Brain microvascular endothelial cell (primary cell): Measurements from ENCODE around the gene CLIC5.

Experiments
- DNase-seq: peaks from one replicate; pipeline ENCODE4 v3.0.0-alpha.2; 2020
- H3K27ac ChIP-seq: fragments of 250-450 bp; sonication (Bioruptor Pico); 2 replicates; pipeline ENCODE4 v1.5.1; 2020; ENCODE audit warnings: mild to moderate bottlenecking, moderate library complexity
- H3K27me3 ChIP-seq: fragments of 250-450 bp; sonication (Bioruptor Pico); replicated peaks from 2 replicates; pipeline ENCODE4 v1.5.1; 2020; ENCODE audit warnings: mild to moderate bottlenecking
- H3K36me3 ChIP-seq: fragments of 250-450 bp; sonication (Bioruptor Pico); replicated peaks from 2 replicates; pipeline ENCODE4 v1.5.1; 2020; ENCODE audit warnings: mild to moderate bottlenecking
- H3K4me3 ChIP-seq: 2 replicates; pipeline ENCODE4 v1.5.1; 2011; ENCODE audit warnings: low read depth, mild to moderate bottlenecking, control low read depth, low read length, moderate library complexity
- in situ Hi-C: cut with HindIII; loops from 2 replicates; pipeline ENCODE4 v1.10.0; 2017; ENCODE audit warnings: low sequenced_read_pairs, low pct_ligation_motif_present
- TF ChIP-seq, protein P1 (sequence below): IDR thresholded peaks from 2 replicates; pipeline ENCODE4 v1.5.1; 2011; ENCODE audit warnings: low read depth, mild to moderate bottlenecking, moderate library complexity, low read length, control low read depth, inconsistent platforms; ENCODE audit errors: missing control alignments

The CLIC5 gene

GRCh38 chr6:46013639-46014038, 2.0 kb downstream of the CLIC5 start:
- in situ Hi-C loops = no loop called here
- Histone ChIP-seq H3K4me3 (no peak overlapping the region), H3K27me3 (peaks cover 26% of the 10 kb centered on the region), H3K27ac (no peak overlapping the region), H3K36me3 (no peaks in the 10 kb centered on the region)
- no peak for DNase-seq
- TF ChIP-seq, protein P1, sequence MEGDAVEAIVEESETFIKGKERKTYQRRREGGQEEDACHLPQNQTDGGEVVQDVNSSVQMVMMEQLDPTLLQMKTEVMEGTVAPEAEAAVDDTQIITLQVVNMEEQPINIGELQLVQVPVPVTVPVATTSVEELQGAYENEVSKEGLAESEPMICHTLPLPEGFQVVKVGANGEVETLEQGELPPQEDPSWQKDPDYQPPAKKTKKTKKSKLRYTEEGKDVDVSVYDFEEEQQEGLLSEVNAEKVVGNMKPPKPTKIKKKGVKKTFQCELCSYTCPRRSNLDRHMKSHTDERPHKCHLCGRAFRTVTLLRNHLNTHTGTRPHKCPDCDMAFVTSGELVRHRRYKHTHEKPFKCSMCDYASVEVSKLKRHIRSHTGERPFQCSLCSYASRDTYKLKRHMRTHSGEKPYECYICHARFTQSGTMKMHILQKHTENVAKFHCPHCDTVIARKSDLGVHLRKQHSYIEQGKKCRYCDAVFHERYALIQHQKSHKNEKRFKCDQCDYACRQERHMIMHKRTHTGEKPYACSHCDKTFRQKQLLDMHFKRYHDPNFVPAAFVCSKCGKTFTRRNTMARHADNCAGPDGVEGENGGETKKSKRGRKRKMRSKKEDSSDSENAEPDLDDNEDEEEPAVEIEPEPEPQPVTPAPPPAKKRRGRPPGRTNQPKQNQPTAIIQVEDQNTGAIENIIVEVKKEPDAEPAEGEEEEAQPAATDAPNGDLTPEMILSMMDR = no peak

DNA sequence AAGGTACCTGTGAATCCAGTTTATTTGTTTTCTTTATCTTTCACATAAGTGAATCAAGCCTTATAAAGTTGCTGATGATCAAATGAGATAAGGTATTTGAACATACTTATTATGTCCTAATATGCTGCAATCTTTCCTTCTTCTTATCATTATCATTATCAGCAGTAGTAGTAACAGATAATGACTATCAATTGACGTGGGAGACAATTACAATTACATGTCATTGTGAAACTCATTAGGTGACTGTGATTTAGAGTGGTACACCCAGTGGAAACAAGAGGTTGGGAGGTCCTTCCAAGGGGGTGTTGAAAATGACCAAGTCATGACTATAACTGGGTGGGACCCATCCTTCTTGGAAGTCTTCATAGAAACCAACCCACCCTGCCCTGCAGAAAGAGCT, 2.8 kb downstream of the CLIC5 start:
- Histone ChIP-seq H3K4me3 (no peak overlapping the region), H3K27ac (no peak overlapping the region), H3K36me3 (no peaks in the 10 kb centered on the region), H3K27me3 (peaks cover 26% of the 10 kb centered on the region)
- in situ Hi-C loops = no loop called here
- TF ChIP-seq, protein P1 = no peak
- DNase-seq = no peak

DNA sequence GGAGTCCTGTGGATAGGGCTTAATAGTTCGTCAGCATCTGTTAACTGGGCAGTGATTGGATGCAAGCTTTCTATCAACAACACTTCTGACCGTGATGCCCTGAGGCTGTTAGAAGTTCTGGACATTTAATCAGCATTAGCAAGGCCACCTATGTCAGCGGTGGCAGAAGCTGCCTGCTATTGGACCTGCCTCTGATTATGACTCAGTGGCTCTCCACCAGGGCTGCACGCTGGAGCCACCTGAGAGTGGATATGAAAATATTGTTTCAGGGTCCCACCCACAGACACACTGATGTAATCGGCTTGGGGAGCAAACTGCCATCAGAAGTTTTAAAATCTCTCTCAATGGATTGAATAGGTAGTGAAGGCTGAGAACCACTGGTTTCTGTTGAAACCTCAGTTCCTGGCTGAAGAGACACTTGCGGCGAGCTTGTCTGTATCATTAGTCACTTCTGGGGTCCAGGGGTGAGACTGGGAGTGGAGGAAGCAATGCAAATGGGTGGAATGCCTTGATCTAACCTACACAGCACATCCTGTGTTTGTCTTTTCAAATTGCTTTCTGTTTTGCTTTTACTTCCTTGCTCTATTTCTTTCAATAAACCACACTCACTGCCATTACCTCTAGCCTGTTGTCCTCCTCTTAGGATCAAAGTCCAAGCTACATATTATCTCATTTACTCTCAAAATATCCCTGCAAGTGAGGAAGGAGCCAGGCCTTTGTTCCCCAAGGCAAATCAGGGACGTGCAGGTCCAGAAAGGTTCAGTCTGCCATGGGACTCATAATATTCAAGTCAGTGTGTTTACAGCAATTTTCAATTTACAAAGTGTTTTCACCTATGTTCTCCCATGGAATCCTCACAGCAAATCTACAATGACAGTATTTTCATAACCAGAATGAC, 4.2 kb downstream of the CLIC5 start:
- Histone ChIP-seq H3K4me3 (no peak overlapping the region), H3K27me3 (peaks cover 21% of the 10 kb centered on the region)
- DNase-seq = peak; percentile 45

DNA sequence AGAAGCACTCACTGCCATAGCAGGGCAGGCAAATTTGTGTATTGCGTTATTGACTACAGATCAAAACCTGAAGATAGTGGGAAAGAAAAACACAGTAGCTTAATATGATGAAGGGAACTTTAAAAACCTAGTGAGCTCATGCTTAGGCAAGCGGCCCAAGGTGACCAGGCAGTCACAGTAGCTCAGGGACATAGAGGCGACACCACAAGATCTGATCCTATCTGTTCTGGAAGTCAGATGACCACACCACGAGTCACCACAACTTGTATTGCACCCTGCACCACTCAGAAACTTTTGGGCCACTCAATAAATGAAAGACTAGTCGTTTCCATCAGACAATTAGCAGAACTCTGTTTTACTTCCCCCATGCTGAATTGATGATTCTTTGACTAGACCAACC, 4.9 kb downstream of the CLIC5 start:
- Histone ChIP-seq H3K27ac (no peak overlapping the region), H3K36me3 (no peaks in the 10 kb centered on the region), H3K4me3 (no peak overlapping the region), H3K27me3 (peaks cover 16% of the 10 kb centered on the region)
- in situ Hi-C loops = no loop called here
- no peak for DNase-seq
- TF ChIP-seq, protein P1 = no peak

More for the DNA sequence above, 4.2 kb downstream of the CLIC5 start:
- TF ChIP-seq, protein P1 = no peak
- Histone ChIP-seq H3K36me3 (no peaks in the 10 kb centered on the region), H3K27ac (no peak overlapping the region)
- in situ Hi-C loops = no loop called here

- TF ChIP-seq, protein P1 = no peak
- no peak for DNase-seq
- Histone ChIP-seq H3K27me3 (peaks cover 11% of the 10 kb centered on the region), H3K27ac (no peak overlapping the region), H3K36me3 (no peaks in the 10 kb centered on the region), H3K4me3 (no peak overlapping the region)
- in situ Hi-C loops = no loop called here
These were observed 5.4 kb downstream of the CLIC5 start for GRCh38 chr6:46010270-46010669.

- H3K27me3 ChIP-seq = no peaks in the 10 kb centered on the region
- no peak overlapping the region for H3K4me3 ChIP-seq
- DNase-seq = no peak
- H3K27ac ChIP-seq = no peak overlapping the region
- in situ Hi-C loops = no loop called here
- no peaks in the 10 kb centered on the region for H3K36me3 ChIP-seq
- TF ChIP-seq, protein P1 = no peak
These were observed 13.4 kb downstream of the CLIC5 start for GRCh38 chr6:46002264-46002663.
